ENCODE measurements around the gene WWOX.

DNA sequence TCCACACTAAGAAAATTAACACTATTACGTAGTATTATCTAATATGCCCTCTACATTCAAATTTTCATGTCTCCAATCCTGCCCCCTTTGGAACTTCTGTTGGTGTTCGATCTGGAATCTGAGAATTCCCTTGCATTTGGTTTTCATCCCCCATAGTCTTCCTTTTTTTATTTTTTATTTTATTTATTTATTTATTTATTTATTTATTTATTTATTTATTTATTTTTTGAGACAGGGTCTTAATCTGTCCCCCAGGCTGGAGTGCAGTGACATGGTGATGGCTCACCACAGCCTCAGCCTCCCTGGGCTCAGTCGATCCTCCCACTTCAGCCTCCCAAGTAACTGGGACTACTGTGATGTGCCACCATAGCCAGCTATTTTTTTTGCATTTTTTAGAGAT is 911.8 kb downstream of the WWOX start:
- TF ChIP-seq, protein P1, sequence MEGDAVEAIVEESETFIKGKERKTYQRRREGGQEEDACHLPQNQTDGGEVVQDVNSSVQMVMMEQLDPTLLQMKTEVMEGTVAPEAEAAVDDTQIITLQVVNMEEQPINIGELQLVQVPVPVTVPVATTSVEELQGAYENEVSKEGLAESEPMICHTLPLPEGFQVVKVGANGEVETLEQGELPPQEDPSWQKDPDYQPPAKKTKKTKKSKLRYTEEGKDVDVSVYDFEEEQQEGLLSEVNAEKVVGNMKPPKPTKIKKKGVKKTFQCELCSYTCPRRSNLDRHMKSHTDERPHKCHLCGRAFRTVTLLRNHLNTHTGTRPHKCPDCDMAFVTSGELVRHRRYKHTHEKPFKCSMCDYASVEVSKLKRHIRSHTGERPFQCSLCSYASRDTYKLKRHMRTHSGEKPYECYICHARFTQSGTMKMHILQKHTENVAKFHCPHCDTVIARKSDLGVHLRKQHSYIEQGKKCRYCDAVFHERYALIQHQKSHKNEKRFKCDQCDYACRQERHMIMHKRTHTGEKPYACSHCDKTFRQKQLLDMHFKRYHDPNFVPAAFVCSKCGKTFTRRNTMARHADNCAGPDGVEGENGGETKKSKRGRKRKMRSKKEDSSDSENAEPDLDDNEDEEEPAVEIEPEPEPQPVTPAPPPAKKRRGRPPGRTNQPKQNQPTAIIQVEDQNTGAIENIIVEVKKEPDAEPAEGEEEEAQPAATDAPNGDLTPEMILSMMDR (IDR thresholded peaks at IDR 0.05; ENCODE audit: insufficient read depth, low read depth, low read length) = no peak
- TF ChIP-seq EZH2 (IDR thresholded peaks at IDR 0.05; ENCODE audit: insufficient read depth, low read length) = no peak
